ENCODE results near the gene ISYNA1.

Gene ISYNA1

DNA sequence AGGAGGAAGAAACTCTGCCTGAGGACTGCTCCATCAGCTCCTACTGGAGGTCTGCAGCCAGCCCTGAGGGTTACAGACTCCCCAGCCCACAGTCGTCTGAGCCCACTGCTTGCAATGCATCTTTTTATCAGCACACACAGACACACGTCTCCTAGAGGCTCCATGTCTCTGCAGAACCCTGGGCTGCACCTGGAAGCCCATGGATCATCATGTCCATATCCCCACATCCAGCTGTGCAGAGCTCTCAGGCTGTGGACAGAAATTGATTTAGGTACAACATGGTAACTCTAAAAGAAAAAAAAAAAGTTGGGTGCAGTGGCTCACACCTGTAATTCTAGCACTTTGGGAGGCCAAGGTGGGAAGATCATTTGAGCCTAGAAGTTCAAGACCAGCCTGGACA is 32.9 kb upstream of the ISYNA1 start:
- no peak overlapping the region for H2AK5ac ChIP-seq (ENCODE audit: low read length)
- H4K8ac ChIP-seq (ENCODE audit: low read depth, low read length), result no peak overlapping the region
- no peak overlapping the region for H4K5ac ChIP-seq (ENCODE audit: low read length)
- H3K27ac ChIP-seq (ENCODE audit: low read depth, low read length), result no peak overlapping the region
- no peak for DNase-seq
- no CpG with 5 or more reads among the region's 2 CpGs for WGBS (ENCODE audit: extremely low coverage, insufficient coverage, low lambda C conversion rate)
- H3K23ac ChIP-seq (ENCODE audit: low read length), result no peak overlapping the region
- H3K4me1 ChIP-seq (ENCODE audit: control insufficient read depth, low read depth, low read length), result no peaks in the 10 kb centered on the region
- H2BK120ac ChIP-seq (ENCODE audit: low read depth, low read length), result no peak overlapping the region
- H3K9ac ChIP-seq (ENCODE audit: low read length), result no peak overlapping the region
- H3K56ac ChIP-seq (ENCODE audit: low read length), result no peak overlapping the region
- peaks cover under 1% of the 10 kb centered on the region for H3K79me2 ChIP-seq (ENCODE audit: control insufficient read depth, insufficient read depth, low read length)
- H2BK5ac ChIP-seq (ENCODE audit: low read length), result no peak overlapping the region
- H3K36me3 ChIP-seq (ENCODE audit: control insufficient read depth, insufficient read depth, low read length), result no peaks in the 10 kb centered on the region
- peaks cover 7% of the 10 kb centered on the region for H3K79me1 ChIP-seq (ENCODE audit: low read length)
- no peak overlapping the region for H3K4me3 ChIP-seq (ENCODE audit: low read length)
- H3K18ac ChIP-seq (ENCODE audit: low read length), result no peak overlapping the region
- no peak overlapping the region for H3K4me2 ChIP-seq (ENCODE audit: low read length)
- no peaks in the 10 kb centered on the region for H3K27me3 ChIP-seq (ENCODE audit: insufficient read depth, low read length, poor library complexity)
- H3K4ac ChIP-seq (ENCODE audit: low read depth, low read length), result no peak overlapping the region
- no peak overlapping the region for H2BK15ac ChIP-seq (replicated peaks; ENCODE audit: low read depth)

DNA sequence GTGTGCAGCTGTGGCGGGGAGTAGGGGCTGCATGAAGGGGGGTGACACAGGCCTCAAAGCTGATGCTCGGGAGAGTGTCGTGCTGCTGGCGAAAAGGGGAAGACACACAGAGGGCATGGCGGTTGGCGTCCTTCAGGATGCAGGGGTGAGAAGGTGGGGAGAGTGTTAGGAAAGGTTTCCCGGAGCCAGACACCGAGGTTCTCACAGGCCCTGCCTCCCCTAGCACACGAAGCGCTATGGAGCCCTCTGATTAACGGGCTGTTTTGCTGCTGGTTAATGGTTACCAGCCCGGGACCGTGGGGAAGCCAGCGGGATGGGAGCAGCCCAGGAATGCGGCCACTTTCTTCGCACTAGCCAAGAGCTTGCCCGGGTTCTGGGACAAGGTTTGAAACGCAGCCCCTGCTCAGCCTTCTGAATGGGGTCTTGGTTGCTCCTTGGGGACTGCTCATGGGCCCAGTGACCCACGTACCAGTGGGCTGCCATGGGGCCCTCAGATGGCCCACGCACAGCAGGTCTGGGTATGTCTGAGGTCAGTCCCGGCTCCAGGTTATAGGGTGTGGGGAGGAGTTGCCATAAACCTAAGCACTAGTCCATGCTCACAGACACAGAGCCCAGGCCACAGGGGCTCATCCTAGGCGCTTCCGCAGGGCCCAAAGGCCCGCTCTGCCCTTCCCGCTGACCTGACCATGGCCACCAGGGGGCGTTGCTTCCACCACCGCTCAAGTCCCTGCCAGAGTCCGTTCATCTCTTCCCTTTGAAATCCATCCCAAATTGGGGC is 31.3 kb upstream of the ISYNA1 start:
- Histone ChIP-seq H2BK5ac (ENCODE audit: low read length) (no peak overlapping the region), H3K79me2 (ENCODE audit: control insufficient read depth, insufficient read depth, low read length) (no peaks in the 10 kb centered on the region), H2BK120ac (ENCODE audit: low read depth, low read length) (no peak overlapping the region), H3K36me3 (ENCODE audit: control insufficient read depth, insufficient read depth, low read length) (no peaks in the 10 kb centered on the region), H3K4ac (ENCODE audit: low read depth, low read length) (no peak overlapping the region), H4K8ac (ENCODE audit: low read depth, low read length) (no peak overlapping the region), H4K5ac (ENCODE audit: low read length) (no peak overlapping the region), H3K27ac (ENCODE audit: low read depth, low read length) (no peak overlapping the region), H3K18ac (ENCODE audit: low read length) (no peak overlapping the region), H3K27me3 (ENCODE audit: insufficient read depth, low read length, poor library complexity) (no peaks in the 10 kb centered on the region), H3K23ac (ENCODE audit: low read length) (no peak overlapping the region), H3K4me1 (ENCODE audit: control insufficient read depth, low read depth, low read length) (no peaks in the 10 kb centered on the region), H3K9ac (ENCODE audit: low read length) (no peak overlapping the region), H3K4me2 (ENCODE audit: low read length) (no peak overlapping the region), H3K4me3 (ENCODE audit: low read length) (no peak overlapping the region), H3K56ac (ENCODE audit: low read length) (no peak overlapping the region), H2BK15ac (replicated peaks; ENCODE audit: low read depth) (no peak overlapping the region), H3K79me1 (ENCODE audit: low read length) (peaks cover 3% of the 10 kb centered on the region), H2AK5ac (ENCODE audit: low read length) (no peak overlapping the region)
- DNase-seq, result peak; percentile 82
- no CpG with 5 or more reads among the region's 28 CpGs for WGBS (ENCODE audit: extremely low coverage, insufficient coverage, low lambda C conversion rate)

DNA sequence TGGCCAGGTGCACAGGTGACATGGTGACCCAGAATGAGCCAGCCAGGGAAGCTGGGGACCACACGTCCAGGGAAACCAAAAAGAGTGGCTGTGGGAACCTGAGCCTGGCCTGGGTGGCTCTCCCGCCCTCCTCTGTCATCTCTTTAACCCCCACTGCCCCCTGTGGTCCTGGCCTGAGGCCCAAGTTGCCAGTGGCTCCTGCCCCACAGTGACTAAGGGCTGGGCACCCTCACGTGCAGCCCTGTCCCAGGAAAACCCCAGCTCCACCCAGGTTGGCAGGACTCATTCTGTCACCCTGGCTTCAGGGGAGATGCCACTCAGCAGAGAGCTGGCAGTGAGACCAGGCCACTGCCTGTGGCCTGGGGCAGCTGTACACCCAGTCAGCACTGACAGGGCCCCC is 30.6 kb upstream of the ISYNA1 start:
- no peak overlapping the region for H2BK120ac ChIP-seq (ENCODE audit: low read depth, low read length)
- no peak overlapping the region for H3K4ac ChIP-seq (ENCODE audit: low read depth, low read length)
- no peak overlapping the region for H3K27ac ChIP-seq (ENCODE audit: low read depth, low read length)
- no peak overlapping the region for H3K4me3 ChIP-seq (ENCODE audit: low read length)
- WGBS (ENCODE audit: extremely low coverage, insufficient coverage, low lambda C conversion rate), result no CpG with 5 or more reads among the region's 3 CpGs
- no peak for DNase-seq
- H2BK5ac ChIP-seq (ENCODE audit: low read length), result no peak overlapping the region
- peaks cover 2% of the 10 kb centered on the region for H3K79me1 ChIP-seq (ENCODE audit: low read length)
- H3K79me2 ChIP-seq (ENCODE audit: control insufficient read depth, insufficient read depth, low read length), result no peaks in the 10 kb centered on the region
- no peaks in the 10 kb centered on the region for H3K27me3 ChIP-seq (ENCODE audit: insufficient read depth, low read length, poor library complexity)
- no peak overlapping the region for H3K4me2 ChIP-seq (ENCODE audit: low read length)
- H3K36me3 ChIP-seq (ENCODE audit: control insufficient read depth, insufficient read depth, low read length), result no peaks in the 10 kb centered on the region
- H3K56ac ChIP-seq (ENCODE audit: low read length), result no peak overlapping the region
- no peak overlapping the region for H3K23ac ChIP-seq (ENCODE audit: low read length)
- H3K4me1 ChIP-seq (ENCODE audit: control insufficient read depth, low read depth, low read length), result no peaks in the 10 kb centered on the region
- H2BK15ac ChIP-seq (replicated peaks; ENCODE audit: low read depth), result no peak overlapping the region
- no peak overlapping the region for H4K5ac ChIP-seq (ENCODE audit: low read length)
- H3K18ac ChIP-seq (ENCODE audit: low read length), result no peak overlapping the region
- no peak overlapping the region for H3K9ac ChIP-seq (ENCODE audit: low read length)
- no peak overlapping the region for H4K8ac ChIP-seq (ENCODE audit: low read depth, low read length)
- H2AK5ac ChIP-seq (ENCODE audit: low read length), result no peak overlapping the region

GRCh38 chr19:18467978-18468377 is 30.0 kb upstream of the ISYNA1 start:
- no peak overlapping the region for H3K23ac ChIP-seq (ENCODE audit: low read length)
- H3K4me2 ChIP-seq (ENCODE audit: low read length), result no peak overlapping the region
- WGBS (ENCODE audit: extremely low coverage, insufficient coverage, low lambda C conversion rate), result no CpG with 5 or more reads among the region's 3 CpGs
- DNase-seq, result no peak
- H2BK5ac ChIP-seq (ENCODE audit: low read length), result no peak overlapping the region
- H3K4me3 ChIP-seq (ENCODE audit: low read length), result no peak overlapping the region
- no peaks in the 10 kb centered on the region for H3K27me3 ChIP-seq (ENCODE audit: insufficient read depth, low read length, poor library complexity)
- no peaks in the 10 kb centered on the region for H3K36me3 ChIP-seq (ENCODE audit: control insufficient read depth, insufficient read depth, low read length)
- no peaks in the 10 kb centered on the region for H3K4me1 ChIP-seq (ENCODE audit: control insufficient read depth, low read depth, low read length)
- H4K8ac ChIP-seq (ENCODE audit: low read depth, low read length), result no peak overlapping the region
- H4K5ac ChIP-seq (ENCODE audit: low read length), result no peak overlapping the region
- H3K4ac ChIP-seq (ENCODE audit: low read depth, low read length), result no peak overlapping the region
- H3K79me1 ChIP-seq (ENCODE audit: low read length), result peaks cover 2% of the 10 kb centered on the region
- H2BK15ac ChIP-seq (replicated peaks; ENCODE audit: low read depth), result no peak overlapping the region
- H3K79me2 ChIP-seq (ENCODE audit: control insufficient read depth, insufficient read depth, low read length), result no peaks in the 10 kb centered on the region
- H3K9ac ChIP-seq (ENCODE audit: low read length), result no peak overlapping the region
- no peak overlapping the region for H3K18ac ChIP-seq (ENCODE audit: low read length)
- no peak overlapping the region for H3K27ac ChIP-seq (ENCODE audit: low read depth, low read length)
- no peak overlapping the region for H2BK120ac ChIP-seq (ENCODE audit: low read depth, low read length)
- no peak overlapping the region for H2AK5ac ChIP-seq (ENCODE audit: low read length)
- no peak overlapping the region for H3K56ac ChIP-seq (ENCODE audit: low read length)

DNA sequence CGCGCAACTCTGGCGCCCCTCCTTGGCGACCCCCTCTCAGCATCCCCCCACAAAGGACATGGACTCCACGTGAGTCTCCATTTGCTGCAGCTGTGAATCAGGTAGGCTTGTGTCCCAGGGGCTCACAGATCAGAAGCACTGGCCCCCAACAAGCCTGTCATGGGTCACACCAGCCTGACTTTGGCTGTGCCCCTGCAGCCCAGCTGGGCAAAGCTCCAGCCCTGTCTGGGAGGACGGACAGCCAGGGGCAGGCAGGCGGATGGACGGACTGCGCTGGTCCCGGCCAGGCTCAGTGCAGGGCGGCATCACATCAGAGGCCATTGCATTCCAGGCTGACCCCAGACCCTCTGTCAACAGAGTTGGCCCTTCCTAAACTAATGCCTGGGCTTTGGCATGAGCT is 28.4 kb upstream of the ISYNA1 start:
- no peak overlapping the region for H2BK120ac ChIP-seq (ENCODE audit: low read depth, low read length)
- no peaks in the 10 kb centered on the region for H3K79me2 ChIP-seq (ENCODE audit: control insufficient read depth, insufficient read depth, low read length)
- H3K79me1 ChIP-seq (ENCODE audit: low read length), result peaks cover 2% of the 10 kb centered on the region
- no peaks in the 10 kb centered on the region for H3K4me1 ChIP-seq (ENCODE audit: control insufficient read depth, low read depth, low read length)
- no peak overlapping the region for H3K23ac ChIP-seq (ENCODE audit: low read length)
- H3K27ac ChIP-seq (ENCODE audit: low read depth, low read length), result no peak overlapping the region
- no peak overlapping the region for H3K9ac ChIP-seq (ENCODE audit: low read length)
- no CpG with 5 or more reads among the region's 11 CpGs for WGBS (ENCODE audit: extremely low coverage, insufficient coverage, low lambda C conversion rate)
- H3K36me3 ChIP-seq (ENCODE audit: control insufficient read depth, insufficient read depth, low read length), result peaks cover 2% of the 10 kb centered on the region
- H3K27me3 ChIP-seq (ENCODE audit: insufficient read depth, low read length, poor library complexity), result no peaks in the 10 kb centered on the region
- no peak for DNase-seq
- no peak overlapping the region for H3K4me2 ChIP-seq (ENCODE audit: low read length)
- no peak overlapping the region for H2AK5ac ChIP-seq (ENCODE audit: low read length)
- H2BK15ac ChIP-seq (replicated peaks; ENCODE audit: low read depth), result no peak overlapping the region
- H3K4ac ChIP-seq (ENCODE audit: low read depth, low read length), result no peak overlapping the region
- H4K8ac ChIP-seq (ENCODE audit: low read depth, low read length), result no peak overlapping the region
- no peak overlapping the region for H3K56ac ChIP-seq (ENCODE audit: low read length)
- H3K4me3 ChIP-seq (ENCODE audit: low read length), result no peak overlapping the region
- no peak overlapping the region for H4K5ac ChIP-seq (ENCODE audit: low read length)
- H3K18ac ChIP-seq (ENCODE audit: low read length), result no peak overlapping the region
- H2BK5ac ChIP-seq (ENCODE audit: low read length), result no peak overlapping the region

DNA sequence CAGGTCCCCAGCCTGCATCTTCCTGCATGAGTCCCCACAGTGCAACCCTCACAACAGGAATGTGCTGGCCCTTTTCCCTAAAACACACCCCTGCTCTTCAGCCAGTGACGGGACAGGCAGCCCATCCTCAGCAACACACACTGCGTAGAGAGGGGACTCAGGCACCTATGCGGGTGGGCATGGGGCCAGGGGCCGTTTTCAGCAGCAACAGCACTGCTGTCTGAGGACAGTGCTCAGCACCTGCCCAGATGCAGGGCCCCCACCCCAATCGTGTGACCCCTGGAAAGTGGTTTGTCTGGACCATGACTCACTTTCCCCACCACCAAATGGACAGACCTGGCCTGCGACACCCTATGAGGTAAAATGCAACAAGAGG is 28.0 kb upstream of the ISYNA1 start:
- H3K4ac ChIP-seq (ENCODE audit: low read depth, low read length), result no peak overlapping the region
- no CpG with 5 or more reads among the region's 6 CpGs for WGBS (ENCODE audit: extremely low coverage, insufficient coverage, low lambda C conversion rate)

More for the DNA sequence above, 28.0 kb upstream of the ISYNA1 start:
- Histone ChIP-seq H3K27me3 (ENCODE audit: insufficient read depth, low read length, poor library complexity) (no peaks in the 10 kb centered on the region), H3K56ac (ENCODE audit: low read length) (no peak overlapping the region), H2BK120ac (ENCODE audit: low read depth, low read length) (no peak overlapping the region), H4K5ac (ENCODE audit: low read length) (no peak overlapping the region), H4K8ac (ENCODE audit: low read depth, low read length) (no peak overlapping the region), H3K23ac (ENCODE audit: low read length) (no peak overlapping the region), H3K36me3 (ENCODE audit: control insufficient read depth, insufficient read depth, low read length) (peaks cover 2% of the 10 kb centered on the region), H3K79me1 (ENCODE audit: low read length) (peaks cover 2% of the 10 kb centered on the region), H2AK5ac (ENCODE audit: low read length) (no peak overlapping the region), H2BK5ac (ENCODE audit: low read length) (no peak overlapping the region), H3K79me2 (ENCODE audit: control insufficient read depth, insufficient read depth, low read length) (no peaks in the 10 kb centered on the region), H3K27ac (ENCODE audit: low read depth, low read length) (no peak overlapping the region), H3K4me2 (ENCODE audit: low read length) (no peak overlapping the region), H2BK15ac (replicated peaks; ENCODE audit: low read depth) (no peak overlapping the region), H3K4me3 (ENCODE audit: low read length) (no peak overlapping the region), H3K18ac (ENCODE audit: low read length) (no peak overlapping the region), H3K4me1 (ENCODE audit: control insufficient read depth, low read depth, low read length) (no peaks in the 10 kb centered on the region), H3K9ac (ENCODE audit: low read length) (no peak overlapping the region)
- no peak for DNase-seq
